ENCODE data around the gene OR1I1. TPM values are rescaled to one million over a fixed set of nuclear protein-coding genes. Genes with fewer than 3 reads are reported as not detected.
"Not testable (repeated sequence)": the region's sequence is repeated elsewhere in the genome, so short reads cannot be mapped to it uniquely, and the experiment has no call there.

The OR1I1 gene, protein sequence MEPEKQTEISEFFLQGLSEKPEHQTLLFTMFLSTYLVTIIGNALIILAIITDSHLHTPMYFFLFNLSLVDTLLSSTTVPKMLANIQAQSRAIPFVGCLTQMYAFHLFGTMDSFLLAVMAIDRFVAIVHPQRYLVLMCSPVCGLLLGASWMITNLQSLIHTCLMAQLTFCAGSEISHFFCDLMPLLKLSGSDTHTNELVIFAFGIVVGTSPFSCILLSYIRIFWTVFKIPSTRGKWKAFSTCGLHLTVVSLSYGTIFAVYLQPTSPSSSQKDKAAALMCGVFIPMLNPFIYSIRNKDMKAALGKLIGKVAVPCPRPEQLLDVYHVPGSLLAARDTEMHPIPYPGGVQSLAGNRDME
- total RNA-seq (not detected), polyA plus RNA-seq (not detected)

DNA sequence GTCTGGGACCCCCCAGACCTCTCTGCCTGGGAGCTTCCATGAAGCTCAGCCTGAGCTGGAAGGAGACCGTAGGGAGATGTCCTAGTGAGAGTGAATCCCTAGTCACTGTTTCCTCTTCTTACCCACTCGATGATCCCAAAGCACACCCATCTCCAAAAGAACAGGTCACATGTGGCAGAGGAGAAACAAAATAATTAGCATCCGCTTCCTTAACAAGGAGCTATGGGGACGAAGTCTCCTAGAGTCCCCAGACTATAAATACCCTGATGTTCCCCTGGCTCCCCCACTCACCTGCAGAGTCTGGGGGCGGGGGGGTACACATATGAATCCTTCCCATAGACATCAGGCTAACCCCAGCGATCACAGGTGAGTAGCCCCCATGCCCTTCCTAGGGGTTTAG, at the start of gene OR1I1:
Gene OR1I1, plus strand, starts transcription at position 301 of the 400 bp plus-strand sequence. CDS start 4,855 bp downstream, outside the sequence.
- 63% methylated on average over 6 of the region's 6 CpGs for WGBS

DNA sequence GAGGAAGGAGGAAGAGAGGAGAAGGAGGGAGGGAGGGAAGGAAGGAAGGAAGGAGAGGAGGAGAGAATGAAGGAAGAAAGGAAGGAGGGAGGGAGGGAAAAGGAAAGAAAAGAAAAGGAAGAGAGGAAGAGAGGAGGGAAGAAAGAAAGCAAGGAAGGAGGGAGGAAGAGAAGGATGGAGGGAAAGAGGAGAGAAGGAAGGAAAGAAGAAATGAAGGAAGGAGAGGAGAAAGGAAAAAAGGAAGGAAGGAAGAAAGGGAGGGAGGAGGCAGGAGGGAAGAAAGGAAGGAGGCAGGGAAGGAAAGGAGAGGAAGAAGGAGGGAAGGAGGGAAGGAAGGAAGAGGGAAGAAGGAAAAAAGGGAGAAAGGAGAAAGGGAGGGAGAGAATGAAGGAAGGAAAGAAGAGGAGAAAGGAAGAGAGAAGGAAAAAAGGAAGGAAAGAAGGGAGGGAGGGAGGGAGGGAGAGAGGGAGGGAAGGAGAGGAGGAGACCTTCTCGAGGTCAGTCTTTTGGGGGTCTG, 46.2 kb upstream of the OR1I1 start:
- Histone ChIP-seq H3K36me3 (ENCODE audit: insufficient read depth) (no peaks in the 10 kb centered on the region), H3K4me1 (ENCODE audit: insufficient read depth) (no peaks in the 10 kb centered on the region), H3K4me3 (ENCODE audit: low read depth, low read length) (no peak overlapping the region), H3K27ac (ENCODE audit: low read depth) (no peak overlapping the region)
- DNase-seq (ENCODE audit: extremely low spot score): no peak
- WGBS: 45% methylated on average over 1 of the region's 1 CpG

More for the DNA sequence above, at the start of gene OR1I1:
- no peaks in the 10 kb centered on the region for H3K36me3 ChIP-seq (ENCODE audit: insufficient read depth)
- no peaks in the 10 kb centered on the region for H3K4me1 ChIP-seq (ENCODE audit: insufficient read depth)
- H3K27ac ChIP-seq (ENCODE audit: low read depth): no peak within 1 kb of the TSS
- H3K4me3 ChIP-seq (ENCODE audit: low read depth, low read length): no peak within 1 kb of the TSS
- DNase-seq (ENCODE audit: extremely low spot score): no peak

DNA sequence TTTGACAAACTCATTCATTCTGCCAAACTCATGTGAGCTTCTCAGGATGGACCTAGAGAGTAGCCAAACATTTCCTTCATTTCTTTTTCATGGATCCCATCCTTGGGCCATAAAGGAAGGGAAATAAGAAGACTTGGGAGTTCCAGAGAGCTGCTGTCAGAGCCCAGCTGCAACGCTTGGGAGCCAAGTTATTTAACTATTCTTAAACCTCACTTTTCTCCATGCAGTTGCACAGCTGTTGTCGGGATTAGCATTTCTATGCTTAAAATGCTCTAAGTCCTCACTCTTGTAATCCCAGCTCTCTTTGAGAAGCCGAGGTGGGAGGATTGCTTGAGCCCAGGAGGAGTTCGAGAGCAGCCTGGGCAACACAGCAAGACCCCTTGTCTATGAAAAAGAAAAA, 44.4 kb upstream of the OR1I1 start:
- no peak for DNase-seq (ENCODE audit: extremely low spot score)
- Histone ChIP-seq H3K4me1 (ENCODE audit: insufficient read depth) (no peaks in the 10 kb centered on the region), H3K4me3 (ENCODE audit: low read depth, low read length) (no peak overlapping the region), H3K27ac (ENCODE audit: low read depth) (no peak overlapping the region), H3K36me3 (ENCODE audit: insufficient read depth) (no peaks in the 10 kb centered on the region)
- 42% methylated on average over 4 of the region's 4 CpGs for WGBS

DNA sequence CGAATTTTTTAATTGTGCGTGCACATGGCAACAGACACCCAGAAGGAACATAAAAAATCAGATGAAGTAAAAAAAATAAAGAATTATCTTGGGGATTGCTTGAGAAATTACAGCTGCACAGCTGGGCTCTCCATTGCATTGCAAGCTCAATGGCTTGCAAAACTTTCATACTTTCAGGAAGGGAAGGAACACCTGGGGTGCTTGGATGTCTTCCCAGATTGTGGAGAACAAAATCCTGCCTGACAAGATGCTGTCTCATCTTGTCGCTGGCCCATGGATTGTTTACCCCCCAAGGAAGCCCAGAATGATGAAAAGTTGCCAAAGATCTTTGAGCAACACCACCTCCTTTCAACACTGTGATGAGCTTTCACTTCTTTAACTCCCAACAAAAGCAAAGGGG, 43.7 kb upstream of the OR1I1 start:
- no peaks in the 10 kb centered on the region for H3K4me1 ChIP-seq (ENCODE audit: insufficient read depth)
- no peaks in the 10 kb centered on the region for H3K36me3 ChIP-seq (ENCODE audit: insufficient read depth)
- 42% methylated on average over 3 of the region's 3 CpGs for WGBS
- H3K27ac ChIP-seq (ENCODE audit: low read depth): no peak overlapping the region
- no peak for DNase-seq (ENCODE audit: extremely low spot score)
- H3K4me3 ChIP-seq (ENCODE audit: low read depth, low read length): no peak overlapping the region

DNA sequence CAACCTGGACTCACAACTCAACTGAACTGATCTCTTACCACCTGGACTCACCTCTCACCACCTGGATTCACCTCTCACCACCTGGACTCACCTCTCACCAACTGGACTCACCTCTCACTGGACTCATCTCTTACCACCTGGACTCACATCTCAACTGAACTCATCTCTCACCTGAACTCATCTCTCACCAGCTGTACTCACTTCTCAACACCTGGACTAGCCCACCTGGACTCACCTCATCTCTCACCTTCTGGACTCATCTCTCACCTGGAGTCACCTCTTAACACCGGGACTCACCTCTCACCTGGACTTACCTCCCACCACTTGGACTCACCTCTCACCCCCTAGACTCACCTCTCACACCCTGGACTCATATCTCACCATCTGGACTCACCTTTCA, 40.0 kb upstream of the OR1I1 start:
- WGBS: 86% methylated on average over 1 of the region's 1 CpG
- Histone ChIP-seq H3K36me3 (ENCODE audit: insufficient read depth) (no peaks in the 10 kb centered on the region), H3K4me1 (ENCODE audit: insufficient read depth) (no peaks in the 10 kb centered on the region), H3K27ac (ENCODE audit: low read depth) (no peak overlapping the region), H3K4me3 (ENCODE audit: low read depth, low read length) (no peak overlapping the region)
- no peak for DNase-seq (ENCODE audit: extremely low spot score)

DNA sequence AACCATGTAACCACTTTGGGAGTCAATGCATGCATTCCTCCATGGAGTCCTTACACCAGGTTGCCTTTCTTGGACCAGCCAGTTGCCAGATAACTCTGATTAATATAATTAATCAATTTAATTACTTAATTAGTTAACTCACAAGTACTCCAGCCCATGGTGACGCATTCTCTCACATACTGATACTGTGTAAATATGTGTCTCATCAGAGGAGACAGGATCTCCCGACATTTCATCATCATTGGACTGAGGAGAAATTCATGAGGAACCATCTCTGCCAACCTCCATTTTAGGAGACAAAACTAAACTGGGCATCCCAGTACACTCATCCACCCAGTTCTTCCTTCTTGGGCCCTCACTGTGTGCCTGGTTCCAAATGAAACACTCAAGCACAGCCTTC, 39.2 kb upstream of the OR1I1 start:
- H3K4me1 ChIP-seq (ENCODE audit: insufficient read depth): no peaks in the 10 kb centered on the region
- no peak for DNase-seq (ENCODE audit: extremely low spot score)
- H3K36me3 ChIP-seq (ENCODE audit: insufficient read depth): no peaks in the 10 kb centered on the region
- no peak overlapping the region for H3K4me3 ChIP-seq (ENCODE audit: low read depth, low read length)
- WGBS: 89% methylated on average over 2 of the region's 2 CpGs
- H3K27ac ChIP-seq (ENCODE audit: low read depth): no peak overlapping the region

DNA sequence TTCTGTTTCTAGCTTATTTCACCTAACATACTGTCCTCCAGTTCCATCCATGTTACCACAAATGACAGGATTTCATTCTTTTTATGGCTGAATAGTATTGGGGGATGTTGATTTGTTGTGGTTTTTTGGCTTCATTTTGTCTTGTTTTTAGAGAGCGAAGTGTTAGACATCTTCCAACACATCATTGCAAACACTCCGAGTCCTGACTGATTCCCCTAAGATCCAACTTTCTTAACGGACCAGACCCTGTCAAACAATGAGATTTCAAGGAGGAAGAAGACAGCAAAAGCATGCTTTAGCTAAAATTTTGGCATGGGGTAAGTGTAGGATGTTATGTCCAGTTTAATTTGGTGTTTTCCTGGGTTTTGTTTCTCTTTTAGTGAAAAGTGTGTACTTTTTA, 36.5 kb upstream of the OR1I1 start:
- Histone ChIP-seq H3K4me3 (ENCODE audit: low read depth, low read length) (no peak overlapping the region), H3K36me3 (ENCODE audit: insufficient read depth) (no peaks in the 10 kb centered on the region), H3K27ac (ENCODE audit: low read depth) (no peak overlapping the region), H3K4me1 (ENCODE audit: insufficient read depth) (no peaks in the 10 kb centered on the region)
- WGBS: 68% methylated on average over 3 of the region's 3 CpGs
- DNase-seq (ENCODE audit: extremely low spot score): no peak

DNA sequence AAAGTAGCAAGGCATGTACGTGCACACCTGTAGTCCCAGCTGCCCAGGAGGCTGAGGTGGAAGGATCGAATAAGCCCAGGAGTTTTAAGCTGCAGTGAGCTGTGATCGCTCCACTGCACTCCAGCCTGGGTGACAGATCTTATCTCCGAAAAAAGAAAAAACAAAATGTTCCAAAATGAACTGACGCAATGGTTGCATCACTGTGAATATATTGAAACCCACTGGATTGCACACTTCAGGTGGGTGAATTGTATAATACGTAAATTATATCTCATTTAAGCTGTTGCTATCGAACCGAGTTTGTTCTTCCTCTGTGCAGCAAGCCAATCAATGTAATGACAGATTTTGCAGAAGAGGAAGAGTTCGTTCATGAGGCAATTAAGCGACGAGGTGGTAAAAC, 34.3 kb upstream of the OR1I1 start:
- 85% methylated on average over 11 of the region's 11 CpGs for WGBS
- no peak overlapping the region for H3K4me3 ChIP-seq (ENCODE audit: low read depth, low read length)
- DNase-seq (ENCODE audit: extremely low spot score): no peak

DNA sequence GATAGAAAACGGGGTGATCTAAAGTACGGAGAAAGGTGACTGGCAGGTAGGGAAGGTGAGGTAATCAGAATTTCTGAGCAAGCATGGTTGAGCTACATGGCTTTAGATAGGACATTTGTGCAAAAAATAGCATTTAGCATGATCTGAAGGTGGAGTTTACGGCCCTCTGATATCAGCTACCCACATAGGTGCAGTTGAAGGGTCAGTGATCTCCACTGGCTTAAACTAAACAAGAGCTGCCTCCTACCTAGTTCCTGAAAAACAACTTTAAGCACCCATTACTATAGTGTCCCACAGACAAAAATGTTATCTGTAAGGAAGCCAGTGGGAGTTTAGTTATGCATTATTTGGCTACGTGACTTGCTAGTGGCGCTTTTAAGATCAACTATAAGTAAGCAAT, 33.9 kb upstream of the OR1I1 start:
- no peak for DNase-seq (ENCODE audit: extremely low spot score)
- 73% methylated on average over 5 of the region's 5 CpGs for WGBS
- Histone ChIP-seq H3K4me3 (ENCODE audit: low read depth, low read length) (no peak overlapping the region), H3K36me3 (ENCODE audit: insufficient read depth) (no peaks in the 10 kb centered on the region), H3K27ac (ENCODE audit: low read depth) (no peak overlapping the region), H3K4me1 (ENCODE audit: insufficient read depth) (no peaks in the 10 kb centered on the region)

More for the DNA sequence above, 34.3 kb upstream of the OR1I1 start:
- Histone ChIP-seq H3K36me3 (ENCODE audit: insufficient read depth) (no peaks in the 10 kb centered on the region), H3K27ac (ENCODE audit: low read depth) (no peak overlapping the region), H3K4me1 (ENCODE audit: insufficient read depth) (no peaks in the 10 kb centered on the region)

DNA sequence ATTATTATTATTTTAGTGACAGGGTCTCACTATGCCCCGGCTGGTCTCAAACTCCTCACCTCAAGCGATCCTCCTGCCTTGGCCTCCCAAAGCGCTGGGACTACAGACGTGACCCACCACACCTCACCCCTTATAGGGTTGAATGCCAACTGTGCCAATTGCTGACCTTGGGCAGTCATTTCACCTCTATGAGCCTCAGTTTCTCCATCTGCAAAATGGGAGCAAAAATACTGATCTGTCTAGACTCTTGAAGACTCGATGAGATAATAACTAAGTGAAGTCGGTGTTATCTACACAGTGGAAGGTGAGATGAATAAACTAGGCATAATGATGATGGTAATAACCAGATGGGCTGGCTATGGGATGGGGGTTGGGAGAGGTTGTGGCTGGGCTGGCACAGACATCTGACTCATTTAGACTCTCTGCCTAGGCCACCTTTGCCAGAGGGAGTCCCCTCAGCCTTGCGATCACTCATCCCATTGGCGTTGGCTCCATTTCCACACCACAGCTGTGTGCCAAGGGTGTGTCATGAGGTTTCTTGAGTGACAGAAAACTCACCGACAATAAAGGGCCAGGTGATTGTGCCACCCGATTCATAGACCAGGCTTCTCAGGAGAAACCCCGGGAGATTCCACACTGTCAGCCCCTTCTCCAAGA, 33.0 kb upstream of the OR1I1 start, which contains the start of gene CASP14:
Gene CASP14, plus strand, starts transcription at position 596 of the 657 bp plus-strand sequence. CDS start 2,772 bp downstream, outside the sequence.
- Histone ChIP-seq H3K4me3 (ENCODE audit: low read depth, low read length) (no peak within 1 kb of the TSS), H3K36me3 (ENCODE audit: insufficient read depth) (no peaks in the 10 kb centered on the region), H3K4me1 (ENCODE audit: insufficient read depth) (no peaks in the 10 kb centered on the region), H3K27ac (ENCODE audit: low read depth) (no peak within 1 kb of the TSS)
- DNase-seq (ENCODE audit: extremely low spot score): no peak
- WGBS: 90% methylated on average over 11 of the region's 11 CpGs

DNA sequence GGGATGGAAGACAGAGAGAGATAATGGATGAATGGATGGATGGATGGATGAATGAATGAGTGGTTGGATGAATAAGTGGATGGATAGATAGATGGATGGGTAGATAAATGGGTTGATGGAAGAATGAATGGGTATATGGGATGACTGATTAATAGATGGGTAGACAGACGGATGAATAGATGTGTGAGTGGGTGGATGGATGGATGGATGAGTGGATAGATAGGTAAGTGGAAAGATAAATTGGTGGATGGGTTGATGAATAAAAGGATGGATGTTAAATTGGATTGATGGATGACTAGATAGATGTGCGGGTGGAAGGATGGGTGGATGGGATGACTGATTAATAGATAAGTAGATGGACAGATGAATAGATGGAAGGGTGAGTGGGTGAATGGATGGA, 31.4 kb upstream of the OR1I1 start:
- no peak for DNase-seq (ENCODE audit: extremely low spot score)
- no peak overlapping the region for H3K4me3 ChIP-seq (ENCODE audit: low read depth, low read length)
- 84% methylated on average over 2 of the region's 2 CpGs for whole genome bisulfite sequencing
- no peak overlapping the region for H3K27ac ChIP-seq (ENCODE audit: low read depth)
- no peaks in the 10 kb centered on the region for H3K4me1 ChIP-seq (ENCODE audit: insufficient read depth)
- H3K36me3 ChIP-seq (ENCODE audit: insufficient read depth): no peaks in the 10 kb centered on the region

DNA sequence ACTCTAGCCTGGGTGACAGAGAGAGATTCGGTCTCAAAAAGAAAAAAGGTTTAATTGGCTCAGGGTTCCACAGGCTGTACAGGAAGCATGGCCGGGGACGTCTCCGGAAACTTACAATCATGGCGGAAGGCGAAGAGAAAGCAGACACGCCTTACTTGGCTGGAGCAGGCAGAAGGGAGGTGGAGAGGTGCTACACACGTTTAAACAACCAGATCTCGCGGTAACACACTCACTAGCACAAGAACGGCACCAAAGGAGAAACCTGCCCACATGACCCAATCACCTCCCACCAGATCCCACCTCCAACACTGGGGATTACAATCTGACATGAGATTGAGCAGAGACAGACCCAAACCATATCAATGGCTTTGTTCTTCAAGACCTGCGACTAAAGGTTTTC, 20.0 kb upstream of the OR1I1 start:
- H3K36me3 ChIP-seq (ENCODE audit: insufficient read depth): no peaks in the 10 kb centered on the region
- no peak overlapping the region for H3K4me3 ChIP-seq (ENCODE audit: low read depth, low read length)
- no peak overlapping the region for H3K27ac ChIP-seq (ENCODE audit: low read depth)
- WGBS: 80% methylated on average over 12 of the region's 12 CpGs
- no peaks in the 10 kb centered on the region for H3K4me1 ChIP-seq (ENCODE audit: insufficient read depth)
- no peak for DNase-seq (ENCODE audit: extremely low spot score)

DNA sequence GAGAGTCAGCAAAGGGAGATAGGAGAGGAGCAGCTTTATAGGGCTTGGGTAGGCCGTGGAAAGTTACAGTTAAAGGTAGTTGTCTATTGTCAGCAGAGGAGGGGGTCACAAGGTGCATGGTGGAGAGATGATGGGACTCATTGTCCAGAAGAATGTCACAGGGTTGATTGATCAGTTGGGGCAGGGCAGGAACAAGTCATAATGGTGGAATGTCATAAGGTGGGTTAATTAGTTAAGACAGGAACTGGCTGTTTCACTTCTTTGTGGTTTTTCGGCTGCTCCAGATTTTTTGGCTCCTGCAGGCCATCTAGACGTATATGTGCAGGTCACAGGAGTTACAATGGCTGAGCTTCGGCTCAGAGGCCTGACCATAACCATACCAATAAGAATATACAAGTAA, 11.6 kb upstream of the OR1I1 start:
- H3K4me3 ChIP-seq (ENCODE audit: low read depth, low read length); H3K27ac ChIP-seq (ENCODE audit: low read depth); H3K36me3 ChIP-seq (ENCODE audit: insufficient read depth); H3K4me1 ChIP-seq (ENCODE audit: insufficient read depth); DNase-seq (ENCODE audit: extremely low spot score): not testable (repeated sequence)
- 62% methylated on average over 4 of the region's 4 CpGs for WGBS

All from urinary bladder (tissue), 4 donors.